GM23338 (cell line): Measurements from ENCODE around the gene KCTD4. TPM values are rescaled to one million over a fixed set of nuclear protein-coding genes. Genes with fewer than 3 reads are reported as not detected.
A peak's percentile ranks its signal among the peaks of the same experiment; 100 is the strongest.

Source experiments
- ATAC-seq: fragments of 200-7000 bp; cut with Tn5 transposase; 3 replicates; pipeline ENCODE4 v1.9.1; 2020
- DNase-seq: peaks from one replicate; pipeline ENCODE4 v3.0.0-alpha.2; 2015; ENCODE audit warnings: low spot score
- H2AFZ ChIP-seq: fragments of 200-600 bp; sonication (generic); 2 replicates; pipeline ENCODE4 v1.8.0; 2016; ENCODE audit warnings: antibody characterized with exemption, mild to moderate bottlenecking, moderate library complexity
- H3F3A ChIP-seq: fragments of 200-600 bp; sonication (generic); replicated peaks from 2 replicates; pipeline ENCODE4 v1.8.0; 2017; ENCODE audit warnings: antibody characterized with exemption, mixed run types, low read depth
- H3K27ac ChIP-seq: fragments of 200-600 bp; sonication (generic); 2 replicates; pipeline ENCODE4 v1.6.1; 2016; ENCODE audit warnings: low read depth
- H3K27me3 ChIP-seq: fragments of 200-600 bp; sonication (generic); 2 replicates; pipeline ENCODE4 v1.8.0; 2016; ENCODE audit warnings: mild to moderate bottlenecking, mixed run types, moderate library complexity; ENCODE audit not compliant: insufficient read depth
- H3K36me3 ChIP-seq: fragments of 200-600 bp; sonication (generic); 2 replicates; pipeline ENCODE4 v1.8.0; 2016; ENCODE audit warnings: mild to moderate bottlenecking; ENCODE audit not compliant: insufficient read depth
- H3K4me1 ChIP-seq: fragments of 200-600 bp; sonication (generic); 2 replicates; pipeline ENCODE4 v1.8.0; 2016; ENCODE audit warnings: mild to moderate bottlenecking, moderate library complexity; ENCODE audit not compliant: insufficient read depth
- H3K4me2 ChIP-seq: fragments of 200-600 bp; sonication (generic); 2 replicates; pipeline ENCODE4 v1.7.1; 2017; ENCODE audit warnings: mixed run types
- H3K4me3 ChIP-seq: fragments of 200-600 bp; sonication (generic); 2 replicates; pipeline ENCODE4 v1.6.1; 2016; ENCODE audit warnings: mixed run types
- H3K79me2 ChIP-seq: fragments of 200-600 bp; sonication (generic); replicated peaks from 2 replicates; pipeline ENCODE4 v1.8.0; 2017; ENCODE audit warnings: mild to moderate bottlenecking; ENCODE audit not compliant: insufficient read depth
- H3K9me2 ChIP-seq: fragments of 200-600 bp; sonication (generic); 2 replicates; pipeline ENCODE4 v1.8.0; 2017; ENCODE audit not compliant: insufficient read depth
- H4K20me1 ChIP-seq: fragments of 200-600 bp; sonication (generic); replicated peaks from 2 replicates; pipeline ENCODE4 v1.8.0; 2017; ENCODE audit warnings: mild to moderate bottlenecking; ENCODE audit not compliant: insufficient read depth
- H3K27ac Mint-ChIP-seq: 2 replicates; pipeline ENCODE4 v1.8.0; 2020; ENCODE audit warnings: inconsistent platforms, mild to moderate bottlenecking, moderate library complexity, mixed read lengths
- H3K27me3 Mint-ChIP-seq: 3 replicates; pipeline ENCODE4 v1.8.0; 2022; ENCODE audit warnings: low read depth, mild to moderate bottlenecking, moderate library complexity, mixed read lengths, inconsistent platforms; ENCODE audit not compliant: insufficient read depth, poor library complexity
- H3K36me3 Mint-ChIP-seq: 3 replicates; pipeline ENCODE4 v1.8.0; 2021; ENCODE audit warnings: low read depth, mild to moderate bottlenecking, inconsistent platforms, moderate library complexity, mixed read lengths
- H3K4me1 Mint-ChIP-seq: 3 replicates; pipeline ENCODE4 v1.8.0; 2020; ENCODE audit warnings: mild to moderate bottlenecking, inconsistent platforms, mixed read lengths
- H3K4me3 Mint-ChIP-seq: 3 replicates; pipeline ENCODE4 v1.8.0; 2021; ENCODE audit warnings: moderate library complexity, mild to moderate bottlenecking, inconsistent platforms, mixed read lengths
- H3K9me3 Mint-ChIP-seq: 3 replicates; pipeline ENCODE4 v1.8.0; 2020; ENCODE audit warnings: moderate library complexity, mild to moderate bottlenecking, inconsistent platforms, mixed read lengths
- CREB1 ChIP-seq: fragments of 250-450 bp; sonication (Bioruptor Pico); IDR thresholded peaks from 2 replicates; pipeline ENCODE4 v1.5.0; 2020; ENCODE audit warnings: low read depth, mild to moderate bottlenecking, moderate library complexity
- JUNB ChIP-seq: IDR thresholded peaks from one replicate; pipeline ENCODE4 v1.6.1; 2016; ENCODE audit warnings: antibody characterized with exemption; ENCODE audit not compliant: unreplicated experiment
- polyA plus RNA-seq: library from polyadenylated mRNA; unstranded; fragments of >200 nt; fragmentation: Nextera tagmentation; extraction: Ambion mirVana; gene quantifications from 2 replicates; pipeline ENCODE4 v1.2.1, GENCODE V29; 2016
- total RNA-seq: library from RNA; depleted of rRNA; stranded (reverse); fragments of >200 nt; shearing (Covaris generic); gene quantifications from 2 replicates; pipeline ENCODE4 v1.2.3, GENCODE V29; 2014
- TF ChIP-seq, protein P1 (sequence below): fragments of 250-450 bp; sonication (Bioruptor Pico); IDR thresholded peaks from 2 replicates; pipeline ENCODE4 v1.5.0; 2020; ENCODE audit warnings: mild to moderate bottlenecking, moderate library complexity
- TF ChIP-seq, protein P2 (sequence below): IDR thresholded peaks from 2 replicates; pipeline ENCODE4 v1.6.1; 2016; ENCODE audit warnings: antibody characterized with exemption
- TF ChIP-seq, protein P3 (sequence below), 2 experiments: fragments of 200-600 bp in 1 of 2; sonication (generic) in 1 of 2; conservative IDR thresholded peaks; 2 replicates each; pipeline versions ENCODE4 v1.5.1 to v1.6.1; 2016 to 2017; ENCODE audit warnings: antibody characterized with exemption in 2 of 2, low read depth in 2 of 2, mild to moderate bottlenecking in 2 of 2, moderate library complexity in 1 of 2

KCTD4 gene
- total and polyA plus RNA-seq, 2 experiments from 2014 or later = 0.24 TPM; not detected in 1

DNA sequence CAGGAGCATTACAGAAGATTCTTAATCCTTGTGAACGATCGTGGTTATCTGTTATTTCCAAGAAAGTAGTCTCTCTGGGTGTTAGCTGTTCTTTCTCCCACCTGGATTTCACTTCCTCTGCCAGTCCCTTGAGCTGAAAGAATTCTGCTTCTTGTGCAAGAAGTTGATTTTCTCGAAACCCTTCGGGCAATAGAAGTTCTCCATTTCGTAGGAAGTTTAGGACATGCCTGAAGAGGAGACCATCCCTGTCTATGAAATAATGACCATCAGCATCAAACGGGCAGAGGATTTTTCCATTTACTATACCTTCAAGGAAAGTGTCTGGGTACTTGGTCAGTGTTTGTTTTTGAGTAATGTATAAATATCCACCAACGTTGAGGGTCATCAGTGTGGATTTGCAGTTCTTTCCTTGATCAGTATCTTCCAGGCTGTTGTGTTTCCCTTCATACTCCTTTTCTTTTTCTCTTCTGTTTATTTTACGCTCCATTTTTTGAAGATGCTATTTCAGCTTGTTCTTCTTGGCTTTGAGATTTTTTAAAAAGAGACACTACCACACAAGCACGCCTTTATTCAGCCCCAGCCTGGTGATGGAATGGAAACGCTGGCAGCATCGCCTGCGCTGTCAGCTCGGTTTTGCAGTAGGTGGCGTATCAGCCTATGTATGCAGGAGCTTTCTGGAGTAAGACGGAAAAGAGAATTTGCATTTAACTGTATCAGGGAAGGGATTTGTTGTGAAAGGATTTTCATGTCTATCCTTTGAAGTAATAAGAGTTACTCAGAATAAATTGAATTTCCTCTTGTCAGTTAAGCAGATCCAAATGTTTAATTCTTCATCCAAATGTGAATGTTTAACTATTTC is 6.5 kb downstream of the KCTD4 start:
- Histone ChIP-seq H3K4me1 (peaks cover 12% of the 10 kb centered on the region; the same call in 1 of the 2 replicates), H3F3A (no peaks in the 10 kb centered on the region; the same call in 1 of the 2 replicates), H3K27ac (peak overlapping the region; percentile 32; the same call in 1 of the 2 replicates), H3K4me3 (no peak overlapping the region), H3K36me3 (no peaks in the 10 kb centered on the region), H3K9me2 (no peaks in the 10 kb centered on the region), H2AFZ (no peak overlapping the region), H3K4me2 (no peak overlapping the region), H3K79me2 (peaks cover 6% of the 10 kb centered on the region; the same call in 1 of the 2 replicates), H4K20me1 (peaks cover 6% of the 10 kb centered on the region), H3K27me3 (no peaks in the 10 kb centered on the region)
- ATAC-seq = peak; percentile 91
- DNase-seq = peak; percentile 61
- Mint-ChIP-seq H3K4me3 (no peak overlapping the region), H3K9me3 (no peaks in the 10 kb centered on the region), H3K36me3 (no peaks in the 10 kb centered on the region), H3K27me3 (no peaks in the 10 kb centered on the region), H3K4me1 (peaks cover 15% of the 10 kb centered on the region), H3K27ac (no peak overlapping the region)
- TF ChIP-seq CREB1 (CRISPR knock-in tag) = no peak
- TF ChIP-seq, protein P1, sequence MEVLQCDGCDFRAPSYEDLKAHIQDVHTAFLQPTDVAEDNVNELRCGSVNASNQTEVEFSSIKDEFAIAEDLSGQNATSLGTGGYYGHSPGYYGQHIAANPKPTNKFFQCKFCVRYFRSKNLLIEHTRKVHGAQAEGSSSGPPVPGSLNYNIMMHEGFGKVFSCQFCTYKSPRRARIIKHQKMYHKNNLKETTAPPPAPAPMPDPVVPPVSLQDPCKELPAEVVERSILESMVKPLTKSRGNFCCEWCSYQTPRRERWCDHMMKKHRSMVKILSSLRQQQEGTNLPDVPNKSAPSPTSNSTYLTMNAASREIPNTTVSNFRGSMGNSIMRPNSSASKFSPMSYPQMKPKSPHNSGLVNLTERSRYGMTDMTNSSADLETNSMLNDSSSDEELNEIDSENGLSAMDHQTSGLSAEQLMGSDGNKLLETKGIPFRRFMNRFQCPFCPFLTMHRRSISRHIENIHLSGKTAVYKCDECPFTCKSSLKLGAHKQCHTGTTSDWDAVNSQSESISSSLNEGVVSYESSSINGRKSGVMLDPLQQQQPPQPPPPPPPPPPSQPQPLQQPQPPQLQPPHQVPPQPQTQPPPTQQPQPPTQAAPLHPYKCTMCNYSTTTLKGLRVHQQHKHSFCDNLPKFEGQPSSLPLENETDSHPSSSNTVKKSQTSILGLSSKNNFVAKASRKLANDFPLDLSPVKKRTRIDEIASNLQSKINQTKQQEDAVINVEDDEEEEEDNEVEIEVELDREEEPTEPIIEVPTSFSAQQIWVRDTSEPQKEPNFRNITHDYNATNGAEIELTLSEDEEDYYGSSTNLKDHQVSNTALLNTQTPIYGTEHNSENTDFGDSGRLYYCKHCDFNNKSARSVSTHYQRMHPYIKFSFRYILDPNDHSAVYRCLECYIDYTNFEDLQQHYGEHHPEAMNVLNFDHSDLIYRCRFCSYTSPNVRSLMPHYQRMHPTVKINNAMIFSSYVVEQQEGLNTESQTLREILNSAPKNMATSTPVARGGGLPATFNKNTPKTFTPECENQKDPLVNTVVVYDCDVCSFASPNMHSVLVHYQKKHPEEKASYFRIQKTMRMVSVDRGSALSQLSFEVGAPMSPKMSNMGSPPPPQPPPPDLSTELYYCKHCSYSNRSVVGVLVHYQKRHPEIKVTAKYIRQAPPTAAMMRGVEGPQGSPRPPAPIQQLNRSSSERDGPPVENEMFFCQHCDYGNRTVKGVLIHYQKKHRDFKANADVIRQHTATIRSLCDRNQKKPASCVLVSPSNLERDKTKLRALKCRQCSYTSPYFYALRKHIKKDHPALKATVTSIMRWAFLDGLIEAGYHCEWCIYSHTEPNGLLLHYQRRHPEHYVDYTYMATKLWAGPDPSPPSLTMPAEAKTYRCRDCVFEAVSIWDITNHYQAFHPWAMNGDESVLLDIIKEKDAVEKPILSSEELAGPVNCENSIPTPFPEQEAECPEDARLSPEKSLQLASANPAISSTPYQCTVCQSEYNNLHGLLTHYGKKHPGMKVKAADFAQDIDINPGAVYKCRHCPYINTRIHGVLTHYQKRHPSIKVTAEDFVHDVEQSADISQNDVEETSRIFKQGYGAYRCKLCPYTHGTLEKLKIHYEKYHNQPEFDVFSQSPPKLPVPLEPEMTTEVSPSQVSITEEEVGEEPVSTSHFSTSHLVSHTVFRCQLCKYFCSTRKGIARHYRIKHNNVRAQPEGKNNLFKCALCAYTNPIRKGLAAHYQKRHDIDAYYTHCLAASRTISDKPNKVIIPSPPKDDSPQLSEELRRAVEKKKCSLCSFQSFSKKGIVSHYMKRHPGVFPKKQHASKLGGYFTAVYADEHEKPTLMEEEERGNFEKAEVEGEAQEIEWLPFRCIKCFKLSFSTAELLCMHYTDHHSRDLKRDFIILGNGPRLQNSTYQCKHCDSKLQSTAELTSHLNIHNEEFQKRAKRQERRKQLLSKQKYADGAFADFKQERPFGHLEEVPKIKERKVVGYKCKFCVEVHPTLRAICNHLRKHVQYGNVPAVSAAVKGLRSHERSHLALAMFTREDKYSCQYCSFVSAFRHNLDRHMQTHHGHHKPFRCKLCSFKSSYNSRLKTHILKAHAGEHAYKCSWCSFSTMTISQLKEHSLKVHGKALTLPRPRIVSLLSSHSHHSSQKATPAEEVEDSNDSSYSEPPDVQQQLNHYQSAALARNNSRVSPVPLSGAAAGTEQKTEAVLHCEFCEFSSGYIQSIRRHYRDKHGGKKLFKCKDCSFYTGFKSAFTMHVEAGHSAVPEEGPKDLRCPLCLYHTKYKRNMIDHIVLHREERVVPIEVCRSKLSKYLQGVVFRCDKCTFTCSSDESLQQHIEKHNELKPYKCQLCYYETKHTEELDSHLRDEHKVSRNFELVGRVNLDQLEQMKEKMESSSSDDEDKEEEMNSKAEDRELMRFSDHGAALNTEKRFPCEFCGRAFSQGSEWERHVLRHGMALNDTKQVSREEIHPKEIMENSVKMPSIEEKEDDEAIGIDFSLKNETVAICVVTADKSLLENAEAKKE (CRISPR knock-in tag) = no peak
- TF ChIP-seq, protein P2, sequence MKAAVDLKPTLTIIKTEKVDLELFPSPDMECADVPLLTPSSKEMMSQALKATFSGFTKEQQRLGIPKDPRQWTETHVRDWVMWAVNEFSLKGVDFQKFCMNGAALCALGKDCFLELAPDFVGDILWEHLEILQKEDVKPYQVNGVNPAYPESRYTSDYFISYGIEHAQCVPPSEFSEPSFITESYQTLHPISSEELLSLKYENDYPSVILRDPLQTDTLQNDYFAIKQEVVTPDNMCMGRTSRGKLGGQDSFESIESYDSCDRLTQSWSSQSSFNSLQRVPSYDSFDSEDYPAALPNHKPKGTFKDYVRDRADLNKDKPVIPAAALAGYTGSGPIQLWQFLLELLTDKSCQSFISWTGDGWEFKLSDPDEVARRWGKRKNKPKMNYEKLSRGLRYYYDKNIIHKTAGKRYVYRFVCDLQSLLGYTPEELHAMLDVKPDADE = no peak
- TF ChIP-seq, protein P3, sequence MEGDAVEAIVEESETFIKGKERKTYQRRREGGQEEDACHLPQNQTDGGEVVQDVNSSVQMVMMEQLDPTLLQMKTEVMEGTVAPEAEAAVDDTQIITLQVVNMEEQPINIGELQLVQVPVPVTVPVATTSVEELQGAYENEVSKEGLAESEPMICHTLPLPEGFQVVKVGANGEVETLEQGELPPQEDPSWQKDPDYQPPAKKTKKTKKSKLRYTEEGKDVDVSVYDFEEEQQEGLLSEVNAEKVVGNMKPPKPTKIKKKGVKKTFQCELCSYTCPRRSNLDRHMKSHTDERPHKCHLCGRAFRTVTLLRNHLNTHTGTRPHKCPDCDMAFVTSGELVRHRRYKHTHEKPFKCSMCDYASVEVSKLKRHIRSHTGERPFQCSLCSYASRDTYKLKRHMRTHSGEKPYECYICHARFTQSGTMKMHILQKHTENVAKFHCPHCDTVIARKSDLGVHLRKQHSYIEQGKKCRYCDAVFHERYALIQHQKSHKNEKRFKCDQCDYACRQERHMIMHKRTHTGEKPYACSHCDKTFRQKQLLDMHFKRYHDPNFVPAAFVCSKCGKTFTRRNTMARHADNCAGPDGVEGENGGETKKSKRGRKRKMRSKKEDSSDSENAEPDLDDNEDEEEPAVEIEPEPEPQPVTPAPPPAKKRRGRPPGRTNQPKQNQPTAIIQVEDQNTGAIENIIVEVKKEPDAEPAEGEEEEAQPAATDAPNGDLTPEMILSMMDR (conservative IDR thresholded peaks at IDR 0.05; ENCODE audit: low read depth in 2 of 2) = peak; percentile 57 to 67
- no peak for TF ChIP-seq JUNB
